Activated CD8-positive, alpha-beta T cell treated with anti-CD3 and anti-CD28 coated beads for 36 hours (primary cell): ENCODE measurements around the gene BAAT. TPM values are rescaled to one million over a fixed set of nuclear protein-coding genes. Genes with fewer than 3 reads are reported as not detected.

Source experiments
- ATAC-seq: fragments of 200-7000 bp; cut with Tn5 transposase; one replicate; pipeline ENCODE4 v1.10.0; 2021; ENCODE audit warnings: mild to moderate bottlenecking, moderate library complexity
- CTCF ChIA-PET: fragments of 350-600 bp; sonication (Branson Sonifier 250); formaldehyde crosslinking; loops from one replicate; lab custom pipeline; 2021; ENCODE audit warnings: antibody characterized with exemption; lab: Charles Lee
- POLR2A ChIA-PET: fragments of 350-600 bp; sonication (Branson Sonifier 250); formaldehyde crosslinking; loops from one replicate; lab custom pipeline; 2021; ENCODE audit warnings: antibody characterized with exemption; lab: Charles Lee
- DNase-seq: peaks from one replicate; pipeline ENCODE4 v3.0.0-alpha.2; 2020
- H3K27ac Mint-ChIP-seq: one replicate; pipeline ENCODE4 v1.8.0; 2021; ENCODE audit warnings: mild to moderate bottlenecking, mixed read lengths
- H3K27me3 Mint-ChIP-seq: one replicate; pipeline ENCODE4 v1.8.0; 2021; ENCODE audit warnings: mixed read lengths
- H3K36me3 Mint-ChIP-seq: one replicate; pipeline ENCODE4 v1.8.0; 2021; ENCODE audit warnings: low read depth, mixed read lengths
- H3K4me1 Mint-ChIP-seq: one replicate; pipeline ENCODE4 v1.8.0; 2021; ENCODE audit warnings: low read depth, mixed read lengths
- H3K4me3 Mint-ChIP-seq: one replicate; pipeline ENCODE4 v1.8.0; 2021; ENCODE audit warnings: mild to moderate bottlenecking, moderate library complexity, mixed read lengths
- H3K9me3 Mint-ChIP-seq: one replicate; pipeline ENCODE4 v1.8.0; 2021; ENCODE audit warnings: mixed read lengths
- intact Hi-C: fragments of 100-400 bp; cut with micrococcal nuclease; formaldehyde crosslinking; loops from one replicate; pipeline ENCODE4 v1.10.0; 2022
- total RNA-seq, 2 experiments: library from RNA; stranded (reverse); gene quantifications; one replicate each; pipeline ENCODE4 v1.2.3, GENCODE V29; 2021
- TF ChIP-seq, protein P1 (sequence below): fragments of 200-600 bp; IDR thresholded peaks from one replicate; pipeline ENCODE4 v1.8.0; 2022; ENCODE audit warnings: antibody characterized with exemption, mild to moderate bottlenecking

BAAT gene
- total RNA-seq, 2 experiments from 2014 or later = not detected

DNA sequence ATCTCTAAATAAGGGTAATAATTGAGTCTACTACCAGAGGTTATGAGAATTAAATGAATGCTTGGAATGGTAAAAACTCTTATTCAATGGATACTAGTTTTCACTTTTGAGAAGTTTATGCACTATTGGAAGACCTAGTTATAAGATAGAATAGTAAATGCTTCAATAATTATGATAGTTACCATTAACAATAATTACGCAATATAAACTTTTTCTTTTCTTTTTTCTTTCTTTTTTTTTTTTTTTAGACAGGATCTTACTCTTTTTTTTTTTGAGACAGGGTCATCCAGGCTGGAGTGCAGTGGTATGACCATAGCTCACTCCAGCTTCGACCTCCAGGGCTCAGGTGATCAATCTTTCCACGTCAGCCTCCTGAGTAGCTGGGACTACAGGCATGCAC is 44.1 kb upstream of the BAAT start:
- CTCF ChIA-PET = no interaction called here
- POLR2A ChIA-PET = no interaction called here
- intact Hi-C loops = no loop called here

DNA sequence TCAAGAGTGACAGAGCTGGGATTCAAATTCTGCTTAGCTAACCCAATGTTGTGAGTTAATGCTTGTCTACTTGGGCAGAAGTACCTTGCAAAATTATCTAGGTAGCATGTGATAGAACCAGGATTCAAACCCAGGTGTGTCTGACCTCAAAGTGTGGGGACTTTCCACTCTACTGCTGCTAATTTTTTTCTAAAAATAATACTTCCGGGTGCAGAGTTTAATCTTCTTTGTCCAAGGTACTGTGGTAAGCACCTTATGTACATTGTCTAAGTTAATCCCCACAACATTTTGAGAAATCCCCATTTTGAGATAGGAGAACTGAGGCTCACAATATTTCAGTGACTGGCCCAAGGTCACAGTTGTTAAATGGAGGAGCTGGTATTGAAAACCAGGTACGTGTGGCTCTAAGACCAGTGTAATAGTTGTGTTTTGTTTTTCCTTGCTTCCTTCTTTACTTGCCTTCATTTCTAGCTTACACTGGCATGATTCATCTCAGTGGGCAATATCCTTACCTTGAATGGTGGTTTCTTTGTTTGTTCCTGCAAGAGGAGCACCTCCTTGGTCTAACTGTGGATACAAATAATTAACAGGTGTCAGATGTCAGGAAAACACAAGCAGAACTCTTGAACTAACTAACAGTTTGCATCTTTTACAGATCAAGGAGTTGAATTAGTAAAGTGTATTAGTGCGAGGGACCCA is 43.3 kb upstream of the BAAT start:
- TF ChIP-seq, protein P1, sequence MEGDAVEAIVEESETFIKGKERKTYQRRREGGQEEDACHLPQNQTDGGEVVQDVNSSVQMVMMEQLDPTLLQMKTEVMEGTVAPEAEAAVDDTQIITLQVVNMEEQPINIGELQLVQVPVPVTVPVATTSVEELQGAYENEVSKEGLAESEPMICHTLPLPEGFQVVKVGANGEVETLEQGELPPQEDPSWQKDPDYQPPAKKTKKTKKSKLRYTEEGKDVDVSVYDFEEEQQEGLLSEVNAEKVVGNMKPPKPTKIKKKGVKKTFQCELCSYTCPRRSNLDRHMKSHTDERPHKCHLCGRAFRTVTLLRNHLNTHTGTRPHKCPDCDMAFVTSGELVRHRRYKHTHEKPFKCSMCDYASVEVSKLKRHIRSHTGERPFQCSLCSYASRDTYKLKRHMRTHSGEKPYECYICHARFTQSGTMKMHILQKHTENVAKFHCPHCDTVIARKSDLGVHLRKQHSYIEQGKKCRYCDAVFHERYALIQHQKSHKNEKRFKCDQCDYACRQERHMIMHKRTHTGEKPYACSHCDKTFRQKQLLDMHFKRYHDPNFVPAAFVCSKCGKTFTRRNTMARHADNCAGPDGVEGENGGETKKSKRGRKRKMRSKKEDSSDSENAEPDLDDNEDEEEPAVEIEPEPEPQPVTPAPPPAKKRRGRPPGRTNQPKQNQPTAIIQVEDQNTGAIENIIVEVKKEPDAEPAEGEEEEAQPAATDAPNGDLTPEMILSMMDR = no peak
- no peak overlapping the region for H3K27ac Mint-ChIP-seq
- no peak for ATAC-seq
- no peak overlapping the region for H3K4me3 Mint-ChIP-seq
- H3K27me3 Mint-ChIP-seq = peaks cover 4% of the 10 kb centered on the region
- ChIA-PET CTCF (no interaction called here), POLR2A (no interaction called here)
- H3K4me1 Mint-ChIP-seq = no peaks in the 10 kb centered on the region
- no peaks in the 10 kb centered on the region for H3K36me3 Mint-ChIP-seq
- intact Hi-C loops = no loop called here
- peaks cover 4% of the 10 kb centered on the region for H3K9me3 Mint-ChIP-seq
- DNase-seq = no peak

More for the DNA sequence above, 44.1 kb upstream of the BAAT start:
- Mint-ChIP-seq H3K9me3 (peaks cover under 1% of the 10 kb centered on the region), H3K4me3 (no peak overlapping the region), H3K27me3 (peaks cover 4% of the 10 kb centered on the region), H3K36me3 (no peaks in the 10 kb centered on the region), H3K27ac (no peak overlapping the region), H3K4me1 (no peaks in the 10 kb centered on the region)
- ATAC-seq (no peak), DNase-seq (no peak)
- TF ChIP-seq, protein P1 = no peak

DNA sequence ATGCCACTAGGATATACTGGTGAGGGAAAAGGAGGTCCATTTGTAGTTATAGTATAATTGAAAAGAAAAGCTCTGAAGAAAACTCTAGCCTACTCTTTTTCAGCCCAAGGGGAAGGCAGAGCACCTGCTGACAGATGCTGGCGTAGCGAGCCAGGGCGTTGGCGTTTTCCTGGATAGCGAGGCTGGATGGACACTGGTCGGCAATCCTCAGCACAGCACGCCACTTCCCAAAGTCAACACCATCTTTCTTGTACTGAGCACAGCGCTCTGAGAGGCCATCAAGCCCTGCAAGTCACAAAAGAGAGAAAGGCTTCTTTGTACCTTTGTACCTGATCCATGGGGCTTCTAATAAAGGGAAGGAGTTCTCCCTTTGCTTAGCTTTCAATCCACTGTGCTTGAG is 42.6 kb upstream of the BAAT start:
- no peak overlapping the region for H3K27ac Mint-ChIP-seq
- intact Hi-C loops = no loop called here
- peaks cover 4% of the 10 kb centered on the region for H3K9me3 Mint-ChIP-seq
- ChIA-PET POLR2A (no interaction called here), CTCF (interaction anchor here (1.0 kb wide), 1 partner anchor 11 kb away, joined by 3 read pairs; no protein-coding TSS in a partner anchor)
- H3K4me1 Mint-ChIP-seq = no peaks in the 10 kb centered on the region
- TF ChIP-seq, protein P1 = no peak
- no peak for DNase-seq
- peaks cover 4% of the 10 kb centered on the region for H3K27me3 Mint-ChIP-seq
- no peaks in the 10 kb centered on the region for H3K36me3 Mint-ChIP-seq
- no peak overlapping the region for H3K4me3 Mint-ChIP-seq
- no peak for ATAC-seq

DNA sequence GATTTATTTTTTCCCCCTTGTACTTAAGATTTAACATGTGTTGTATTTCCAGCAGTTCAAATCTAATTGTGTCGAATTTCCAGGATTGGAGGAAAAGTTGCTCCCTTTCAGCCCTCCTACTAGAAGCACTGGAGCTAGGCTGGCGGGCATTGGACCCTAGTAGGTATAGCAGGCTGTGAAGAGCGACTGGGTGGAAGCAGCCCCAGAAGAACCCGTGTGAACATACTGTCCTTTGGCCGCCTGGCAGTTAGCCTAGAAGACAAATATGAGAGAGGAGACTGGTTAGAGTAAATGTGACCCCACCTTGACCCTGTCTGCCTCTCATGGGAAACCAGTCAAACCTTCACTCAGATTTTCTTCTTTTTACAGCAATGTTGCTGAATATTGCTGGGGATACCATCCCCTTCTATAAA is 36.9 kb upstream of the BAAT start:
- no peak overlapping the region for H3K27ac Mint-ChIP-seq
- ChIA-PET CTCF (no interaction called here), POLR2A (no interaction called here)
- no peak overlapping the region for H3K4me3 Mint-ChIP-seq
- no peaks in the 10 kb centered on the region for H3K27me3 Mint-ChIP-seq
- TF ChIP-seq, protein P1 = no peak
- H3K9me3 Mint-ChIP-seq = peaks cover 23% of the 10 kb centered on the region
- peaks cover 7% of the 10 kb centered on the region for H3K36me3 Mint-ChIP-seq
- no peak for ATAC-seq
- intact Hi-C loops = no loop called here
- DNase-seq = no peak
- no peaks in the 10 kb centered on the region for H3K4me1 Mint-ChIP-seq

DNA sequence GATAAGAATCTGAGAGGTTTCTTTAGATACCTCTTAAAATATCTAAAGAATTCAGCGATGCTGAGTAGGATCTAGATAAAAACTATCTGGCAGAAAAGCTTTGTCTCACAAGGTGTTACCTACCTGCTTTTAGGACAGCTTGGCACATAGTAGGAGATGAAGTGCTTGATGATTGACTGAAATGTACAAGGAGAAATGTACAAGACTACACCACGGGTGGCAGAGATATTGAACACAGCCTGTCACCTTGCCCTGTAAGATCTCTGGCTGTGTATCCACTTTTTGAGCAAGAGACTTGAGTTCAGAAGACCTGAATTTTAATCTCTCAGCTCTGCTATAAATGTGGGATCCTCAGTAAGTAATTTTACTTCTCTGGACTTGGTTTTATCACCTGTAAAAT is 35.1 kb upstream of the BAAT start:
- peaks cover 29% of the 10 kb centered on the region for H3K9me3 Mint-ChIP-seq
- H3K36me3 Mint-ChIP-seq = peaks cover 13% of the 10 kb centered on the region
- POLR2A ChIA-PET = no interaction called here
- DNase-seq = no peak
- CTCF ChIA-PET = no interaction called here
- H3K4me1 Mint-ChIP-seq = no peaks in the 10 kb centered on the region
- no peak overlapping the region for H3K4me3 Mint-ChIP-seq
- TF ChIP-seq, protein P1 = no peak
- no peak overlapping the region for H3K27ac Mint-ChIP-seq
- H3K27me3 Mint-ChIP-seq = no peaks in the 10 kb centered on the region
- ATAC-seq = no peak
- intact Hi-C loops = no loop called here
